ENCODE measurements around the gene ZBTB47. TPM values are rescaled to one million over a fixed set of nuclear protein-coding genes. Genes with fewer than 3 reads are reported as not detected.

Gene ZBTB47
- total RNA-seq, 1 donor from 2014 or later = 38.8 TPM

- TF ChIP-seq CTCF (IDR thresholded peaks at IDR 0.05) = no peak
- no peak for DNase-seq (ENCODE audit: low spot score)
- Mint-ChIP-seq H3K27ac (ENCODE audit: unreplicated experiment) (no peak overlapping the region), H3K27me3 (ENCODE audit: low read depth) (no peaks in the 10 kb centered on the region), H3K4me3 (ENCODE audit: unreplicated experiment) (no peak overlapping the region), H3K9me3 (ENCODE audit: low read depth) (no peaks in the 10 kb centered on the region), H3K4me1 (ENCODE audit: low read depth) (peaks cover 54% of the 10 kb centered on the region), H3K36me3 (ENCODE audit: low read depth) (peaks cover 5% of the 10 kb centered on the region)
Observed at GRCh38 chr3:42612928-42613327, 40.6 kb upstream of the ZBTB47 start.

GRCh38 chr3:42613462-42613861, 40.0 kb upstream of the ZBTB47 start:
- peaks cover 5% of the 10 kb centered on the region for H3K36me3 Mint-ChIP-seq (ENCODE audit: low read depth)
- peak; percentile 74 for TF ChIP-seq CTCF (IDR thresholded peaks at IDR 0.05)
- peaks cover 52% of the 10 kb centered on the region for H3K4me1 Mint-ChIP-seq (ENCODE audit: low read depth)
- no peak overlapping the region for H3K4me3 Mint-ChIP-seq (ENCODE audit: unreplicated experiment)
- no peak for DNase-seq (ENCODE audit: low spot score)
- no peaks in the 10 kb centered on the region for H3K9me3 Mint-ChIP-seq (ENCODE audit: low read depth)
- no peaks in the 10 kb centered on the region for H3K27me3 Mint-ChIP-seq (ENCODE audit: low read depth)
- H3K27ac Mint-ChIP-seq (ENCODE audit: unreplicated experiment) = peak overlapping the region; percentile 25

GRCh38 chr3:42631620-42632019, 21.9 kb upstream of the ZBTB47 start:
- Mint-ChIP-seq H3K36me3 (ENCODE audit: low read depth) (peaks cover 34% of the 10 kb centered on the region), H3K27ac (ENCODE audit: unreplicated experiment) (peak overlapping the region; percentile 11), H3K4me3 (ENCODE audit: unreplicated experiment) (no peak overlapping the region), H3K9me3 (ENCODE audit: low read depth) (no peaks in the 10 kb centered on the region), H3K4me1 (ENCODE audit: low read depth) (no peaks in the 10 kb centered on the region), H3K27me3 (ENCODE audit: low read depth) (no peaks in the 10 kb centered on the region)
- no peak for DNase-seq (ENCODE audit: low spot score)
- no peak for TF ChIP-seq CTCF (IDR thresholded peaks at IDR 0.05)

GRCh38 chr3:42632146-42632545, 21.4 kb upstream of the ZBTB47 start:
- Mint-ChIP-seq H3K36me3 (ENCODE audit: low read depth) (peaks cover 34% of the 10 kb centered on the region), H3K9me3 (ENCODE audit: low read depth) (no peaks in the 10 kb centered on the region)
- no peak for TF ChIP-seq CTCF (IDR thresholded peaks at IDR 0.05)

GRCh38 chr3:42633544-42633943, 20.0 kb upstream of the ZBTB47 start:
- H3K9me3 Mint-ChIP-seq (ENCODE audit: low read depth) = no peaks in the 10 kb centered on the region
- peaks cover 32% of the 10 kb centered on the region for H3K36me3 Mint-ChIP-seq (ENCODE audit: low read depth)
- H3K27ac Mint-ChIP-seq (ENCODE audit: unreplicated experiment) = peak overlapping the region; percentile 13
- no peak for DNase-seq (ENCODE audit: low spot score)
- no peaks in the 10 kb centered on the region for H3K4me1 Mint-ChIP-seq (ENCODE audit: low read depth)
- no peak overlapping the region for H3K4me3 Mint-ChIP-seq (ENCODE audit: unreplicated experiment)
- no peak for TF ChIP-seq CTCF (IDR thresholded peaks at IDR 0.05)
- no peaks in the 10 kb centered on the region for H3K27me3 Mint-ChIP-seq (ENCODE audit: low read depth)

More at GRCh38 chr3:42632146-42632545, 21.4 kb upstream of the ZBTB47 start:
- Mint-ChIP-seq H3K4me3 (ENCODE audit: unreplicated experiment) (no peak overlapping the region), H3K27me3 (ENCODE audit: low read depth) (no peaks in the 10 kb centered on the region), H3K4me1 (ENCODE audit: low read depth) (no peaks in the 10 kb centered on the region), H3K27ac (ENCODE audit: unreplicated experiment) (no peak overlapping the region)
- DNase-seq (ENCODE audit: low spot score) = no peak

Data from chondrocyte (in vitro differentiated cells).